A673 (cell line): ENCODE results near the gene ABCA12. TPM values are rescaled to one million over a fixed set of nuclear protein-coding genes. Genes with fewer than 3 reads are reported as not detected.

Experiments
- BruUV-seq: library from RNA; stranded (reverse); fragments of 400-500 nt; replicated peaks from 2 replicates; lab custom pipeline; 2021; lab: Mats Ljungman, UMichigan
- CTCF ChIA-PET: fragments of 300-600 bp; sonication (Branson Sonifier 250); formaldehyde crosslinking; loops from one replicate; lab custom pipeline; 2022; ENCODE audit warnings: antibody characterized with exemption; lab: Charles Lee
- POLR2A ChIA-PET: fragments of 300-600 bp; sonication (Branson Sonifier 250); formaldehyde crosslinking; loops from one replicate; lab custom pipeline; 2022; ENCODE audit warnings: antibody characterized with exemption; ENCODE audit not compliant: low non-redundant PET; lab: Charles Lee
- DNase-seq: peaks from one replicate; pipeline ENCODE4 v3.0.0-alpha.2; 2015; ENCODE audit warnings: low spot score
- H3K27ac ChIP-seq: fragments of 200-600 bp; sonication (generic); 2 replicates; pipeline ENCODE4 v1.5.1; 2016; ENCODE audit warnings: mixed run types, low read depth, mild to moderate bottlenecking, mixed read lengths, antibody characterized with exemption, low read length; ENCODE audit not compliant: poor library complexity, severe bottlenecking
- H3K27me3 ChIP-seq: fragments of 200-600 bp; sonication (generic); replicated peaks from 2 replicates; pipeline ENCODE4 v1.6.1; 2017; ENCODE audit warnings: mixed run types, low read depth, mild to moderate bottlenecking, mixed read lengths, antibody characterized with exemption, low read length; ENCODE audit not compliant: insufficient read depth, poor library complexity
- H3K36me3 ChIP-seq: fragments of 200-600 bp; sonication (generic); 2 replicates; pipeline ENCODE4 v1.6.1; 2016; ENCODE audit warnings: mixed run types, mild to moderate bottlenecking, mixed read lengths, antibody characterized with exemption, low read length; ENCODE audit not compliant: insufficient read depth, poor library complexity, severe bottlenecking
- H3K4me1 ChIP-seq: fragments of 200-600 bp; sonication (generic); 2 replicates; pipeline ENCODE4 v1.6.1; 2017; ENCODE audit warnings: mixed run types, mild to moderate bottlenecking, mixed read lengths, antibody characterized with exemption, low read length; ENCODE audit not compliant: insufficient read depth, poor library complexity, severe bottlenecking
- H3K4me3 ChIP-seq: fragments of 200-600 bp; sonication (generic); 2 replicates; pipeline ENCODE4 v1.5.1; 2016; ENCODE audit warnings: low read depth, mixed run types, mild to moderate bottlenecking, mixed read lengths, low read length; ENCODE audit not compliant: poor library complexity, severe bottlenecking
- H3K9me3 ChIP-seq: fragments of 200-600 bp; sonication (generic); 2 replicates; pipeline ENCODE4 v1.6.1; 2016; ENCODE audit warnings: mixed run types, low read depth, mild to moderate bottlenecking, mixed read lengths, antibody characterized with exemption, low read length; ENCODE audit not compliant: poor library complexity, severe bottlenecking
- CTCF ChIP-seq: fragments of 300-800, 200-600 bp; sonication (generic); conservative IDR thresholded peaks from 2 replicates; pipeline ENCODE4 v1.5.1; 2017; ENCODE audit warnings: low read depth, mild to moderate bottlenecking, antibody characterized with exemption, low read length, moderate library complexity, mixed read lengths
- EZH2 ChIP-seq: fragments of 200-600 bp; sonication (generic); IDR thresholded peaks from 2 replicates; pipeline ENCODE4 v1.6.1; 2017; ENCODE audit warnings: borderline replicate concordance, low read depth, mild to moderate bottlenecking, mixed read lengths, antibody characterized with exemption, low read length; ENCODE audit not compliant: poor library complexity, severe bottlenecking
- intact Hi-C: fragments of 100-400 bp; cut with micrococcal nuclease; formaldehyde crosslinking; loops from one replicate; pipeline ENCODE4 v1.10.0; 2022; ENCODE audit not compliant: unreplicated experiment
- total RNA-seq: library from RNA; stranded (reverse); gene quantifications from 2 replicates; pipeline ENCODE4 v1.2.3, GENCODE V29; 2021

The ABCA12 gene
- total RNA-seq, 1 experiment from 2014 or later = not detected

DNA sequence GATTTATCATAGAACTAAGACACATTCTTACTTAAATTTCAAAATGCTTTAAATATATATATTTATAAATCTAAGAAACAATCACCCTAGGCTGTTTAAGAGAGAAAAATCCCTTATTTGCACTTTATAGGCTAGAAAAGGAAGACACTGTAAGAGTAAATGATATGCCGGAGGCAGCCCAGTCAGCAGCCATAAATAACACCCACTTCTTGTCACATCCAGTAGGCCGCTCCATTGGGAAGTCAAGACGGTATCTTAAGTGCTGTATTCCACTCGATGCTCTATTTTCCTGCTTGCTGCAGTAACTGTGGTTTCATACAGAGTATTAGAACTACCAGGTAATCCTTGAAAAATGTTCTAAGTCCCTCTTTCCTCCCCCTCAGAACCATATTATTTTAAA, 57.9 kb downstream of the ABCA12 start:
- no peak for TF ChIP-seq EZH2
- TF ChIP-seq CTCF = no peak
- intact Hi-C loops = no loop called here
- BruUV-seq = no TSS peak
- no peaks in the 10 kb centered on the region for H3K36me3 ChIP-seq
- ChIA-PET CTCF (no interaction called here), POLR2A (no interaction called here)
- no peak overlapping the region for H3K4me3 ChIP-seq
- H3K27me3 ChIP-seq = no peaks in the 10 kb centered on the region
- no peaks in the 10 kb centered on the region for H3K4me1 ChIP-seq
- DNase-seq = no peak
- H3K27ac ChIP-seq = no peak overlapping the region
- no peaks in the 10 kb centered on the region for H3K9me3 ChIP-seq

DNA sequence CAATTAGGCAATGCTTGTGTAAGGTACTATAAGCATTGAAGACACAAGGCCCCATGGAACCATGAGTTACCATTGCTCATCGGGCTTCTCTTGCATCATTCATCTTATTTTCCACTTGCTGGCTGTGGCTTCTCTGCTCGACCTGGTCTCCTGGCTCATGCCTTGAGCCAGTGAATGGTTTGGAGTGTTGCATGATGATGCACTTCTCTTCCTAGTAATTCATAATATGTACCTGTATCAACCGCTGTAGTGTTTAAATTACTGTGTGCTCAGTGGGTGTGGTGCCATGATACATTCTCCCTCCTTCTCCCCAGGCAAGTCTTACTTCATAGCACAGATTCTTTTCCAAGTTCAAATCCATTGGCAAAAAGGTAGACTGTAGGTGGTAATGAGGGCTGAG, 66.8 kb downstream of the ABCA12 start:
- ChIA-PET CTCF (no interaction called here), POLR2A (no interaction called here)
- no peak for DNase-seq
- Histone ChIP-seq H3K27ac (no peak overlapping the region), H3K27me3 (no peaks in the 10 kb centered on the region), H3K9me3 (no peaks in the 10 kb centered on the region), H3K4me3 (no peak overlapping the region), H3K4me1 (no peaks in the 10 kb centered on the region), H3K36me3 (no peaks in the 10 kb centered on the region)
- no TSS peak for BruUV-seq
- TF ChIP-seq CTCF (no peak), EZH2 (no peak)
- intact Hi-C loops = no loop called here

DNA sequence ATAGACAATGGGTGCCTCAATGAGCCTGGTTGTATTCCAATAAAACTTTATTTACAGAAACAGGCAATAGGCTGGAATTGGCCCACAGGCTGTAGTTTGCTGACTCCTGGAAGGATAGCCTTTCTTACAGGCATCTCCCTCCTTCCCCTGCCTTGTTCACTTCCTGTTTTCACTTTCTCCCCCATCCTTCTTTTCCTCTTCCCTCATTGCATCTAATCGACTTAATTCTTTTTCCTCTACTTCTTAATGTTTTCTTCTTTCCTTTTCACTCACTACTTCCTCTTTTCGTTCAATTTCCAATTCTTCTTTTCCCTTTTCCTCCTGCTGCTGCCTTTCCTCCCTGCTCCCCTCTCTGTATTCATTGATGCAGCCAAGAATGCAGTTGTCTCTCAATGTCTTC, 70.0 kb downstream of the ABCA12 start:
- ChIA-PET CTCF (no interaction called here), POLR2A (no interaction called here)
- BruUV-seq = no TSS peak
- Histone ChIP-seq H3K27ac (no peak overlapping the region), H3K9me3 (no peaks in the 10 kb centered on the region), H3K4me3 (no peak overlapping the region), H3K27me3 (no peaks in the 10 kb centered on the region), H3K4me1 (no peaks in the 10 kb centered on the region), H3K36me3 (no peaks in the 10 kb centered on the region)
- intact Hi-C loops = no loop called here
- no peak for DNase-seq
- no peak for TF ChIP-seq CTCF
- TF ChIP-seq EZH2 = no peak
